SK-N-SH treated with all-trans-retinoic acid at 6 μM for 48 hours (cell line): ENCODE data around the gene MTREX.

Experiments used
- ATAC-seq: fragments of 200-7000 bp; cut with Tn5 transposase; 3 replicates; pipeline ENCODE4 v1.9.1; 2020; ENCODE audit warnings: mild to moderate bottlenecking, moderate library complexity
- CREB5 ChIP-seq: fragments of 250-450 bp; sonication (Bioruptor Pico); IDR thresholded peaks from 2 replicates; pipeline ENCODE4 v1.5.1; 2020; ENCODE audit warnings: low read depth, mild to moderate bottlenecking, moderate library complexity
- CSRNP3 ChIP-seq: fragments of 250-450 bp; sonication (Bioruptor Pico); IDR thresholded peaks from 2 replicates; pipeline ENCODE4 v1.5.1; 2021; ENCODE audit warnings: mild to moderate bottlenecking, moderate library complexity
- ESRRG ChIP-seq: fragments of 250-450 bp; sonication (Bioruptor Pico); IDR thresholded peaks from 2 replicates; pipeline ENCODE4 v1.6.1; 2021; ENCODE audit warnings: mild to moderate bottlenecking
- GLIS3 ChIP-seq: fragments of 250-450 bp; sonication (Bioruptor Pico); IDR thresholded peaks from 2 replicates; pipeline ENCODE4 v1.5.0; 2020; ENCODE audit warnings: mild to moderate bottlenecking, moderate library complexity
- ISL1 ChIP-seq: fragments of 250-450 bp; sonication (Bioruptor Pico); IDR thresholded peaks from 2 replicates; pipeline ENCODE4 v2.1.2; 2022; ENCODE audit warnings: mild to moderate bottlenecking, moderate library complexity
- OSR1 ChIP-seq: fragments of 250-450 bp; sonication (Bioruptor Pico); IDR thresholded peaks from 2 replicates; pipeline ENCODE4 v1.8.0; 2022; ENCODE audit warnings: moderate library complexity, mild to moderate bottlenecking, inconsistent platforms
- PATZ1 ChIP-seq: fragments of 250-450 bp; sonication (Bioruptor Pico); IDR thresholded peaks from 2 replicates; pipeline ENCODE4 v1.8.0; 2020; ENCODE audit warnings: mild to moderate bottlenecking, moderate library complexity, borderline replicate concordance
- PPARA ChIP-seq: fragments of 250-450 bp; sonication (Bioruptor Pico); IDR thresholded peaks from 2 replicates; pipeline ENCODE4 v1.5.0; 2020; ENCODE audit warnings: mild to moderate bottlenecking, borderline replicate concordance
- RARB ChIP-seq: fragments of 250-450 bp; sonication (Bioruptor Pico); IDR thresholded peaks from 2 replicates; pipeline ENCODE4 v1.8.0; 2021; ENCODE audit warnings: mild to moderate bottlenecking, moderate library complexity
- SNAI2 ChIP-seq: fragments of 250-450 bp; sonication (Bioruptor Pico); IDR thresholded peaks from 2 replicates; pipeline ENCODE4 v1.5.0; 2020; ENCODE audit warnings: mild to moderate bottlenecking, moderate library complexity
- TCF4 ChIP-seq: fragments of 250-450 bp; sonication (Bioruptor Pico); IDR thresholded peaks from 2 replicates; pipeline ENCODE4 v1.8.0; 2021; ENCODE audit warnings: mild to moderate bottlenecking, moderate library complexity, borderline replicate concordance
- ZFP3 ChIP-seq: fragments of 250-450 bp; sonication (Bioruptor Pico); IDR thresholded peaks from 2 replicates; pipeline ENCODE4 v1.5.0; 2020; ENCODE audit warnings: mild to moderate bottlenecking, moderate library complexity
- ZFP30 ChIP-seq: fragments of 450-650 bp; formaldehyde crosslinking; IDR thresholded peaks from 2 replicates; pipeline ENCODE4 v1.5.0; 2022; ENCODE audit warnings: mild to moderate bottlenecking, moderate library complexity
- ZNF70 ChIP-seq: fragments of 450-650 bp; formaldehyde crosslinking; IDR thresholded peaks from 2 replicates; pipeline ENCODE4 v1.5.0; 2020; ENCODE audit warnings: mild to moderate bottlenecking, moderate library complexity
- ZNF8 ChIP-seq: fragments of 450-650 bp; formaldehyde crosslinking; IDR thresholded peaks from 2 replicates; pipeline ENCODE4 v1.5.0; 2020; ENCODE audit warnings: mild to moderate bottlenecking, moderate library complexity
- TF ChIP-seq, protein P1 (sequence below): fragments of 250-450 bp; sonication (Bioruptor Pico); IDR thresholded peaks from 2 replicates; pipeline ENCODE4 v1.8.0; 2021; ENCODE audit warnings: low read depth, mild to moderate bottlenecking, moderate library complexity, borderline replicate concordance

Gene MTREX

GRCh38 chr5:55429613-55430253 lies 121.9 kb downstream of the MTREX start:
- ATAC-seq, result no peak
- no peak for TF ChIP-seq ZNF8 (CRISPR knock-in tag)
- TF ChIP-seq GLIS3 (CRISPR knock-in tag), result no peak
- no peak for TF ChIP-seq ZFP3 (CRISPR knock-in tag)
- TF ChIP-seq PATZ1 (CRISPR knock-in tag), result no peak
- TF ChIP-seq ZFP30 (CRISPR knock-in tag), result no peak
- TF ChIP-seq PPARA (CRISPR knock-in tag), result no peak
- TF ChIP-seq, all 23 proteins: peak for 0

DNA sequence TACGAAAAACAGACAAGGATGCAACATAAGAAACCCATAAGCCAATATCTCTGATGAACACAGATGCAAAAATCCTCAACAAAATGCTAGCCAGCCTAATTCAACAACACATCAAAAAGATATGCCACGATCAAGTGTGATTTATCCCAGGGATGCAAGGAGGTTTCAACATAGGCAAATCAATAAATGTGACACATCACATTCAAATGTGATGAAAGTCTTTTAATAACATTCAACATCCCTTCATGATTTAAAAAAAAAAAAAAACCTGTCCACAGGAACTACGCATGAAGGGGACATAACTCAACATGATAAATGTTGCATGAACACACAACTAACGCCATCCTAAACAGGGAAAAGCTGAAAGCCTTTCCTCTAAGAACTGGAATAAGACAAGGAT lies 124.8 kb downstream of the MTREX start:
- ATAC-seq, result no peak
- TF ChIP-seq ESRRG (CRISPR knock-in tag) (no peak), GLIS3 (CRISPR knock-in tag) (no peak), TCF4 (CRISPR knock-in tag) (no peak), PATZ1 (CRISPR knock-in tag) (no peak), ZNF70 (CRISPR knock-in tag) (no peak), CSRNP3 (CRISPR knock-in tag) (no peak), PPARA (CRISPR knock-in tag) (no peak), OSR1 (CRISPR knock-in tag) (no peak)
- TF ChIP-seq, protein P1, sequence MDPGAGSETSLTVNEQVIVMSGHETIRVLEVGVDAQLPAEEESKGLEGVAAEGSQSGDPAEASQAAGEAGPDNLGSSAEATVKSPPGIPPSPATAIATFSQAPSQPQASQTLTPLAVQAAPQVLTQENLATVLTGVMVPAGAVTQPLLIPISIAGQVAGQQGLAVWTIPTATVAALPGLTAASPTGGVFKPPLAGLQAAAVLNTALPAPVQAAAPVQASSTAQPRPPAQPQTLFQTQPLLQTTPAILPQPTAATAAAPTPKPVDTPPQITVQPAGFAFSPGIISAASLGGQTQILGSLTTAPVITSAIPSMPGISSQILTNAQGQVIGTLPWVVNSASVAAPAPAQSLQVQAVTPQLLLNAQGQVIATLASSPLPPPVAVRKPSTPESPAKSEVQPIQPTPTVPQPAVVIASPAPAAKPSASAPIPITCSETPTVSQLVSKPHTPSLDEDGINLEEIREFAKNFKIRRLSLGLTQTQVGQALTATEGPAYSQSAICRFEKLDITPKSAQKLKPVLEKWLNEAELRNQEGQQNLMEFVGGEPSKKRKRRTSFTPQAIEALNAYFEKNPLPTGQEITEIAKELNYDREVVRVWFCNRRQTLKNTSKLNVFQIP (CRISPR knock-in tag), result no peak

DNA sequence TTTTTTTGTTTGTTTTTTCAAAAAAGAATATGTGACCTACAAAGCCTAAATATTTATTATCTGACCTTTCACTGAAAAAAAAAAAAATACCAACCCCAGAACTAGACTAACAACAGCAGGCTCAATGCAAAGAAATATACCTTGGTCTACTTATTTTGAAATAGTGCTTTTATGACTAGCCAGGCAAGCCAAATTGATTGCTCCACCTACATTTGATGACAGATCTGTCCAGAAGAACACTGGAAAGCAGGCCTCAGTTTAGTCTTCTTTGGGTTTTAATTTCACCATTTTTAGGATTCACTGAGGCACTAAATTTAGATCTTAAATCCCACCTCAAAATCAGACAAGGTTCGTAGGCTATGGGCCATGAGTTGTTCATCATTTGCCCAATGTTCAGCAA lies 129.7 kb downstream of the MTREX start:
- TF ChIP-seq ESRRG (CRISPR knock-in tag) (no peak), ISL1 (no peak), SNAI2 (CRISPR knock-in tag) (no peak), CREB5 (CRISPR knock-in tag) (no peak), ZFP30 (CRISPR knock-in tag) (no peak), TCF4 (CRISPR knock-in tag) (no peak), ZFP3 (CRISPR knock-in tag) (no peak), ZNF70 (CRISPR knock-in tag) (no peak), RARB (no peak), GLIS3 (CRISPR knock-in tag) (no peak), CSRNP3 (CRISPR knock-in tag) (no peak), PATZ1 (CRISPR knock-in tag) (no peak)
- TF ChIP-seq, protein P1 (CRISPR knock-in tag), result no peak
- no peak for ATAC-seq
